Activated T-helper 17 cell treated with anti-CD3 and anti-CD28 coated beads, Interleukin-2, amount 50 U/mL, for 72 hours (primary cell): ENCODE measurements around the gene RRP8. TPM values are rescaled to one million over a fixed set of nuclear protein-coding genes. Genes with fewer than 3 reads are reported as not detected.

Experiments
- ATAC-seq: fragments of 150-1000 bp; cut with Tn5 transposase; replicated peaks from 2 replicates; pipeline ENCODE4 v1.10.0; 2021; ENCODE audit warnings: mild to moderate bottlenecking, moderate library complexity
- H3K27ac Mint-ChIP-seq: one replicate; pipeline ENCODE4 v1.8.0; 2022; ENCODE audit warnings: mixed read lengths
- H3K27me3 Mint-ChIP-seq: one replicate; pipeline ENCODE4 v1.8.0; 2022; ENCODE audit warnings: mixed read lengths
- H3K36me3 Mint-ChIP-seq: one replicate; pipeline ENCODE4 v1.8.0; 2022; ENCODE audit warnings: low read depth, mild to moderate bottlenecking, mixed read lengths
- H3K4me1 Mint-ChIP-seq: one replicate; pipeline ENCODE4 v1.8.0; 2022; ENCODE audit warnings: mixed read lengths
- H3K4me3 Mint-ChIP-seq: one replicate; pipeline ENCODE4 v1.8.0; 2022; ENCODE audit warnings: mild to moderate bottlenecking, mixed read lengths
- H3K9me3 Mint-ChIP-seq: one replicate; pipeline ENCODE4 v1.8.0; 2022; ENCODE audit warnings: mixed read lengths
- total RNA-seq, 2 donors: library from RNA; stranded (reverse); gene quantifications; one replicate each; pipeline ENCODE4 v1.2.3, GENCODE V29; 2022

RRP8 gene
- 10 to 100 TPM; 27.2 to 31.9 TPM for total RNA-seq

- Mint-ChIP-seq H3K9me3 (no peaks in the 10 kb centered on the region), H3K27me3 (no peaks in the 10 kb centered on the region), H3K4me1 (peaks cover 16% of the 10 kb centered on the region), H3K36me3 (peaks cover 45% of the 10 kb centered on the region), H3K27ac (no peak within 1 kb of the TSS), H3K4me3 (no peak within 1 kb of the TSS)
- ATAC-seq = peak; percentile 68
Observed at GRCh38 chr11:6603287-6604080, at the start of gene RRP8, which contains the start of gene ILK. Gene RRP8, minus strand, starts transcription at chr11:6603616. Its CDS starts 114 bp downstream, at chr11:6603502. Gene ILK, plus strand, starts transcription at chr11:6603774. Its CDS starts 498 bp downstream, at chr11:6604272.

GRCh38 chr11:6653097-6653496, 49.7 kb upstream of the RRP8 start:
- no peak overlapping the region for H3K27ac Mint-ChIP-seq
- ATAC-seq = no peak
- no peaks in the 10 kb centered on the region for H3K4me1 Mint-ChIP-seq
- H3K27me3 Mint-ChIP-seq = peaks cover 7% of the 10 kb centered on the region
- no peaks in the 10 kb centered on the region for H3K36me3 Mint-ChIP-seq
- no peak overlapping the region for H3K4me3 Mint-ChIP-seq
- no peaks in the 10 kb centered on the region for H3K9me3 Mint-ChIP-seq

- Mint-ChIP-seq H3K27me3 (peaks cover 7% of the 10 kb centered on the region), H3K9me3 (no peaks in the 10 kb centered on the region), H3K4me3 (no peak overlapping the region), H3K4me1 (no peaks in the 10 kb centered on the region), H3K36me3 (no peaks in the 10 kb centered on the region), H3K27ac (no peak overlapping the region)
- no peak for ATAC-seq
Observed at GRCh38 chr11:6652182-6652581, 48.8 kb upstream of the RRP8 start.

GRCh38 chr11:6650980-6651379, 47.6 kb upstream of the RRP8 start:
- H3K27me3 Mint-ChIP-seq = peaks cover under 1% of the 10 kb centered on the region
- no peaks in the 10 kb centered on the region for H3K36me3 Mint-ChIP-seq
- no peaks in the 10 kb centered on the region for H3K4me1 Mint-ChIP-seq
- H3K9me3 Mint-ChIP-seq = no peaks in the 10 kb centered on the region
- no peak overlapping the region for H3K27ac Mint-ChIP-seq
- peak; percentile 66 for ATAC-seq
- H3K4me3 Mint-ChIP-seq = no peak overlapping the region

GRCh38 chr11:6650104-6650503, 46.7 kb upstream of the RRP8 start:
- Mint-ChIP-seq H3K27me3 (no peaks in the 10 kb centered on the region), H3K27ac (no peak overlapping the region), H3K4me1 (no peaks in the 10 kb centered on the region), H3K4me3 (no peak overlapping the region), H3K36me3 (no peaks in the 10 kb centered on the region), H3K9me3 (no peaks in the 10 kb centered on the region)
- ATAC-seq = no peak

- H3K27me3 Mint-ChIP-seq = no peaks in the 10 kb centered on the region
- no peaks in the 10 kb centered on the region for H3K4me1 Mint-ChIP-seq
- no peak for ATAC-seq
- H3K36me3 Mint-ChIP-seq = no peaks in the 10 kb centered on the region
- H3K4me3 Mint-ChIP-seq = no peak overlapping the region
- H3K27ac Mint-ChIP-seq = no peak overlapping the region
- no peaks in the 10 kb centered on the region for H3K9me3 Mint-ChIP-seq
Observed at GRCh38 chr11:6648501-6648900, 45.1 kb upstream of the RRP8 start.

- Mint-ChIP-seq H3K4me3 (no peak overlapping the region), H3K27me3 (no peaks in the 10 kb centered on the region), H3K27ac (no peak overlapping the region), H3K4me1 (no peaks in the 10 kb centered on the region), H3K36me3 (no peaks in the 10 kb centered on the region), H3K9me3 (no peaks in the 10 kb centered on the region)
- no peak for ATAC-seq
Observed at GRCh38 chr11:6647836-6648235, 44.4 kb upstream of the RRP8 start.

GRCh38 chr11:6646918-6647679, 43.7 kb upstream of the RRP8 start:
- Mint-ChIP-seq H3K4me3 (no peak overlapping the region), H3K27ac (no peak overlapping the region), H3K9me3 (no peaks in the 10 kb centered on the region), H3K4me1 (no peaks in the 10 kb centered on the region), H3K36me3 (no peaks in the 10 kb centered on the region), H3K27me3 (no peaks in the 10 kb centered on the region)
- peak; percentile 71 for ATAC-seq

- Mint-ChIP-seq H3K4me1 (no peaks in the 10 kb centered on the region), H3K4me3 (no peak overlapping the region), H3K9me3 (no peaks in the 10 kb centered on the region), H3K36me3 (no peaks in the 10 kb centered on the region), H3K27me3 (no peaks in the 10 kb centered on the region), H3K27ac (no peak overlapping the region)
- peak; percentile 7 for ATAC-seq
Observed at GRCh38 chr11:6646576-6646917, 43.1 kb upstream of the RRP8 start.

- Mint-ChIP-seq H3K4me1 (no peaks in the 10 kb centered on the region), H3K27me3 (no peaks in the 10 kb centered on the region), H3K36me3 (no peaks in the 10 kb centered on the region), H3K4me3 (no peak overlapping the region), H3K9me3 (no peaks in the 10 kb centered on the region), H3K27ac (no peak overlapping the region)
- ATAC-seq = no peak
Observed at GRCh38 chr11:6646071-6646470, 42.7 kb upstream of the RRP8 start.

- Mint-ChIP-seq H3K36me3 (no peaks in the 10 kb centered on the region), H3K4me1 (no peaks in the 10 kb centered on the region)
- no peak for ATAC-seq
Observed at GRCh38 chr11:6642957-6643356, 39.5 kb upstream of the RRP8 start.

GRCh38 chr11:6640985-6641701, 37.7 kb upstream of the RRP8 start:
- Mint-ChIP-seq H3K36me3 (no peaks in the 10 kb centered on the region), H3K27me3 (no peaks in the 10 kb centered on the region)
- no peak for ATAC-seq

More at GRCh38 chr11:6642957-6643356, 39.5 kb upstream of the RRP8 start:
- H3K27ac Mint-ChIP-seq = no peak overlapping the region
- no peaks in the 10 kb centered on the region for H3K27me3 Mint-ChIP-seq
- H3K4me3 Mint-ChIP-seq = no peak overlapping the region
- H3K9me3 Mint-ChIP-seq = no peaks in the 10 kb centered on the region

GRCh38 chr11:6640036-6640984, 36.9 kb upstream of the RRP8 start:
- no peak overlapping the region for H3K27ac Mint-ChIP-seq
- H3K4me1 Mint-ChIP-seq = no peaks in the 10 kb centered on the region
- no peaks in the 10 kb centered on the region for H3K27me3 Mint-ChIP-seq
- no peaks in the 10 kb centered on the region for H3K9me3 Mint-ChIP-seq
- H3K4me3 Mint-ChIP-seq = no peak overlapping the region
- H3K36me3 Mint-ChIP-seq = no peaks in the 10 kb centered on the region
- no peak for ATAC-seq

More at GRCh38 chr11:6640985-6641701, 37.7 kb upstream of the RRP8 start:
- H3K9me3 Mint-ChIP-seq = no peaks in the 10 kb centered on the region
- H3K27ac Mint-ChIP-seq = no peak overlapping the region
- no peak overlapping the region for H3K4me3 Mint-ChIP-seq
- H3K4me1 Mint-ChIP-seq = no peaks in the 10 kb centered on the region

- no peak for ATAC-seq
- Mint-ChIP-seq H3K9me3 (no peaks in the 10 kb centered on the region), H3K27me3 (no peaks in the 10 kb centered on the region), H3K36me3 (no peaks in the 10 kb centered on the region), H3K4me3 (no peak overlapping the region), H3K4me1 (no peaks in the 10 kb centered on the region), H3K27ac (no peak overlapping the region)
Observed at GRCh38 chr11:6638429-6638828, 35.0 kb upstream of the RRP8 start.
